Ovary (tissue), 3 donors: ENCODE results near the gene SPEN.

Experiments
- CTCF ChIP-seq, 3 donors: fragments of 450-650 bp in 2 of 3; fragments of 200-600 bp in 1 of 3; IDR thresholded peaks; one replicate each; pipeline versions ENCODE4 v1.5.1 to v1.8.0; 2016 to 2022; ENCODE audit warnings: antibody characterized with exemption in 3 of 3, mild to moderate bottlenecking in 1 of 3
- EP300 ChIP-seq: sonication (generic); formaldehyde crosslinking; IDR thresholded peaks from one replicate; pipeline ENCODE4 v1.6.1; 2017; ENCODE audit warnings: antibody characterized with exemption
- donor health status: DM: no; HTN: no; CAD: no.

GRCh38 chr1:15960808-15961207, 113.3 kb downstream of the SPEN start:
- TF ChIP-seq CTCF (IDR thresholded peaks at IDR 0.05) (no peak), EP300 (no peak)
